CD4-positive, alpha-beta T cell (primary cell): Measurements from ENCODE around the gene RHOD. TPM values are rescaled to one million over a fixed set of nuclear protein-coding genes. Genes with fewer than 3 reads are reported as not detected.

Experiments
- ATAC-seq: fragments of 200-7000 bp; cut with Tn5 transposase; one replicate; pipeline ENCODE4 v1.10.0; 2022; ENCODE audit warnings: mild to moderate bottlenecking; ENCODE audit not compliant: poor library complexity
- CTCF ChIA-PET: fragments of 350-600 bp; sonication (Branson Sonifier 250); formaldehyde crosslinking; loops from one replicate; lab custom pipeline; 2021; ENCODE audit warnings: antibody characterized with exemption, inconsistent platforms; lab: Charles Lee
- POLR2A ChIA-PET: fragments of 350-600 bp; sonication (Branson Sonifier 250); formaldehyde crosslinking; loops from one replicate; lab custom pipeline; 2021; ENCODE audit warnings: antibody characterized with exemption, inconsistent platforms; lab: Charles Lee
- DNase-seq, 14 experiments: peaks; one replicate each; pipeline ENCODE4 v3.0.0-alpha.2; 2013 to 2020; ENCODE audit warnings: mixed read lengths in 2 of 14
- H3K27ac ChIP-seq, 2 donors: one replicate each; pipeline versions ENCODE4 v1.5.1 to v1.7.0; 2013; ENCODE audit warnings: low read length in 2 of 2, low read depth in 1 of 2, mild to moderate bottlenecking in 1 of 2
- H3K27me3 ChIP-seq, 2 experiments: 1 replicate in 1 of 2; 2 replicates in 1 of 2; pipeline versions ENCODE4 v1.6.1 to v1.7.0; 2013; ENCODE audit warnings: low read length in 2 of 2, control low read depth in 1 of 2, mild to moderate bottlenecking in 1 of 2, moderate library complexity in 1 of 2; ENCODE audit not compliant: insufficient read depth in 2 of 2, control insufficient read depth in 1 of 2
- H3K36me3 ChIP-seq: one replicate; pipeline ENCODE4 v1.6.1; 2013; ENCODE audit warnings: low read length, control low read depth; ENCODE audit not compliant: insufficient read depth
- H3K4me1 ChIP-seq: one replicate; pipeline ENCODE4 v1.6.1; 2013; ENCODE audit warnings: low read length, control low read depth; ENCODE audit not compliant: insufficient read depth
- H3K4me3 ChIP-seq: one replicate; pipeline ENCODE4 v1.5.1; 2013; ENCODE audit warnings: mild to moderate bottlenecking, low read length, moderate library complexity
- H3K9me3 ChIP-seq, 2 experiments: 1 replicate in 1 of 2; 2 replicates in 1 of 2; pipeline versions ENCODE4 v1.6.1 to v1.7.0; 2013; ENCODE audit warnings: low read length in 2 of 2, mild to moderate bottlenecking in 2 of 2, control low read depth in 1 of 2, moderate library complexity in 1 of 2; ENCODE audit not compliant: control insufficient read depth in 1 of 2, insufficient read depth in 1 of 2
- H3K27ac Mint-ChIP-seq: one replicate; pipeline ENCODE4 v1.8.0; 2020; ENCODE audit warnings: mixed read lengths
- H3K27me3 Mint-ChIP-seq: one replicate; pipeline ENCODE4 v1.8.0; 2021; ENCODE audit warnings: mixed read lengths
- H3K36me3 Mint-ChIP-seq: one replicate; pipeline ENCODE4 v1.8.0; 2021; ENCODE audit warnings: low read depth, mixed read lengths
- H3K4me1 Mint-ChIP-seq: one replicate; pipeline ENCODE4 v1.8.0; 2021; ENCODE audit warnings: low read depth, mixed read lengths
- H3K4me3 Mint-ChIP-seq: one replicate; pipeline ENCODE4 v1.8.0; 2020; ENCODE audit warnings: mild to moderate bottlenecking, mixed read lengths
- H3K9me3 Mint-ChIP-seq: one replicate; pipeline ENCODE4 v1.8.0; 2020; ENCODE audit warnings: mixed read lengths
- CTCF ChIP-seq: fragments of 200-600 bp; IDR thresholded peaks from one replicate; pipeline ENCODE4 v1.8.0; 2022; ENCODE audit warnings: antibody characterized with exemption, mild to moderate bottlenecking
- intact Hi-C, 2 experiments: fragments of 100-400 bp; cut with DNase I in 1 of 2; cut with micrococcal nuclease in 1 of 2; formaldehyde crosslinking; loops; one replicate each; pipeline versions ENCODE4 v1.15.1 to v1.9.0; 2023 to 2025; cut with DNase I, micrococcal nuclease
- total RNA-seq, 174 experiments: library from RNA in 2 of 174; stranded (reverse) in 2 of 174; gene quantifications; one replicate each; pipeline ENCODE4 v1.2.3 and lab custom pipeline; 2021 to 2026

RHOD gene
- total RNA-seq, 2 experiments from 2014 or later = not detected

DNA sequence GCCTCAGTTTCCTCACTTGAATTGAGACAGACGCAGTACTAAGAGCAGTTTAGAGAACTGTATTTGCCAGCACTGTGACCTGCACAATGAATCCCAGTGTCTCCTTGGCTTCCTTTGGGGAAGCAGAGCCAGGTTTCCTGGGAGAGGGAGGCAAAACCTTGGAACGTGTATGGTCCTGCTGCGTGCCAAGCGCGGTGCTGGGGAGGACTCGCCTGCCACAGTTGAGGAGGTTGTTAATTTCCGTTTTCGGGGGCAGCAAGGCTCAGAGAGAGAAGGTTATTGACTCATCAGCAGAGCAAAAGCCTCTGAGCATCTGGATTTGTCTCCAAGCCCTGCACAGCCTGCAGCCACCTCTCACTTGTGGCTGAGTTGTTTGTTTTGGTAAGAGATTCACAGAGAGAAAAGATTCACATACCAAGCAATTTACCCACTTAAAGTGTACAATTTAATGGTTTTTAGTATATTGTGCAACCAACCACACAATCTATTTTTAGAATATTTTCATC lies 22.9 kb upstream of the RHOD start:
- Histone ChIP-seq H3K27ac (no peak overlapping the region), H3K4me1 (peaks cover 2% of the 10 kb centered on the region), H3K9me3 (peaks cover 0 to 4% of the 10 kb centered on the region in 2 experiments), H3K36me3 (no peaks in the 10 kb centered on the region), H3K27me3 (peaks cover 0 to 11% of the 10 kb centered on the region in 2 experiments), H3K4me3 (no peak overlapping the region)
- intact Hi-C loops = no loop called here
- H3K4me3 Mint-ChIP-seq = no peak overlapping the region
- no peak for TF ChIP-seq CTCF
- H3K27me3 Mint-ChIP-seq = peaks cover 47% of the 10 kb centered on the region
- H3K9me3 Mint-ChIP-seq = no peaks in the 10 kb centered on the region
- H3K4me1 Mint-ChIP-seq = no peaks in the 10 kb centered on the region
- no peaks in the 10 kb centered on the region for H3K36me3 Mint-ChIP-seq
- no peak for DNase-seq
- no peak for ATAC-seq
- POLR2A ChIA-PET = no interaction called here
- CTCF ChIA-PET = no interaction called here
- H3K27ac Mint-ChIP-seq = no peak overlapping the region

DNA sequence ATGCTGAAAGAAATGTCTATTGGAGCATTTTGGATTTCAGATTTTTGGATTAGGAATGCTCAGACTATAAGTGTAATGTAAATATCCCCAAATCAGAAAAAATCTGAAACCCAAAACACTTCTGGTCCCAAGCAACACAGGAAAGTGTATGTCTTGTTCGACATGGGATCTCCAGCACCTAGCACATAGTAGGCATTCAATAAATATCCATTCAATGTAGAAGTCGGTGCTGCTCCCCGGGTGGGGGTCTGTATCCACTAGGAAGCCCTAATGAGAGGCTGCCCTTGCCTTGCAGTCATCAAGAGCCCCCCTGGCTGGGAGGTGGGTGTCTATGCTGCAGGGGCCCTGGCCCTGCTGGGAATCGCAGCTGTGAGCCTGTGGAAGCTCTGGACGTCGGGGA lies 22.3 kb upstream of the RHOD start:
- intact Hi-C loops = no loop called here
- ChIA-PET POLR2A (no interaction called here), CTCF (no interaction called here)
- Mint-ChIP-seq H3K4me3 (no peak overlapping the region), H3K36me3 (no peaks in the 10 kb centered on the region), H3K9me3 (no peaks in the 10 kb centered on the region), H3K4me1 (no peaks in the 10 kb centered on the region), H3K27ac (no peak overlapping the region), H3K27me3 (peaks cover 40% of the 10 kb centered on the region)
- Histone ChIP-seq H3K4me1 (peaks cover 2% of the 10 kb centered on the region), H3K4me3 (no peak overlapping the region), H3K9me3 (peaks cover 0 to 4% of the 10 kb centered on the region in 2 experiments), H3K27me3 (peaks cover 0 to 11% of the 10 kb centered on the region in 2 experiments), H3K27ac (no peak overlapping the region), H3K36me3 (no peaks in the 10 kb centered on the region)
- DNase-seq = no peak
- TF ChIP-seq CTCF = no peak
- ATAC-seq = no peak

DNA sequence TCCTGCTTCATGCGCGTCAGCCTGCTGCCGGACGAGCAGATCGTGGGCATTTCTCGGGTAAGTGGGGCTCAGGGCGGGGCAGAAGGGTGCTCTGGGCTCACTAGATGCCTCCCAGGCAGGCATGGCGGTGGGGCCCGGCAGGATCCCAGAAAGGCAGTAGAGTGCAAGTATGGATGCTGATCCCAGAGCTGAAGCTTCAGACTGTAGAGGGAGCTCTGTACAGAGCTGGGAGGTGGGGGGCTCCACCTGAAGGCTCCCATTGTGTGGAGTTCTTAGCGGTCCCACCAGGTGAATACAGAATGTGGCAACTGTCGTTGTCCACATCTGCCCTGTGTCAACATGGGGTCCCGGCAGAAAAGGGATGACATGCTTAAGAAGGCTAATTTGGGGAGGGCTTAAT lies 16.5 kb upstream of the RHOD start:
- Histone ChIP-seq H3K27me3 (peaks cover 0 to 6% of the 10 kb centered on the region in 2 experiments), H3K36me3 (no peaks in the 10 kb centered on the region), H3K4me3 (no peak overlapping the region), H3K27ac (no peak overlapping the region), H3K4me1 (no peaks in the 10 kb centered on the region), H3K9me3 (peaks cover 0 to 4% of the 10 kb centered on the region in 2 experiments)
- ChIA-PET CTCF (no interaction called here), POLR2A (no interaction called here)
- H3K4me1 Mint-ChIP-seq = no peaks in the 10 kb centered on the region
- DNase-seq = no peak
- H3K4me3 Mint-ChIP-seq = no peak overlapping the region
- ATAC-seq = no peak
- H3K27ac Mint-ChIP-seq = no peak overlapping the region
- no peak for TF ChIP-seq CTCF
- H3K27me3 Mint-ChIP-seq = peaks cover 23% of the 10 kb centered on the region
- H3K36me3 Mint-ChIP-seq = no peaks in the 10 kb centered on the region
- no peaks in the 10 kb centered on the region for H3K9me3 Mint-ChIP-seq
- intact Hi-C loops = no loop called here
